Measurements from ENCODE around the gene ZCCHC10.
"Not testable (repeated sequence)": the region's sequence is repeated elsewhere in the genome, so short reads cannot be mapped to it uniquely, and the experiment has no call there.

DNA sequence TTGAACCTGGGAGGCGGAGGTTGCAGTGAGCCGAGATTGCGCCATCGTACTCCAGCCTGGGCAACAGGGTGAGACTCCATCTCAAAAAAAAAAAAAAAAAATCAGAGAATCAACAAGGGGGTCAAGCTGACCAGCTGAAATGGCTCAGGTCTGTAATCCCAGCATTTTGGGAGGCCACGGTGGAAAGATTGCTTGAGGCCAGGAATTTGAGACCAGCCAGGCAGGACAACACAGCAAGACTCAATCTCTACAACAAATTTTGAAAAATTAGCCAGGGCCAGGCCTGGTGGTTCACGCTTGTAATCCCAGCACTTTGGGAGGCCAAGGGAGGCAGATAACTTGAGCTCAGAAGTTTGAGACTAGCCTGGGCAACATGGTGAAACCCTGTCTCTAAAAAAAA lies 17.9 kb downstream of the ZCCHC10 start:
- not testable (repeated sequence) for TF ChIP-seq POLR2A, EP300, POLR2AphosphoS5 (IDR thresholded peaks at IDR 0.05)
- TF ChIP-seq, protein P1, sequence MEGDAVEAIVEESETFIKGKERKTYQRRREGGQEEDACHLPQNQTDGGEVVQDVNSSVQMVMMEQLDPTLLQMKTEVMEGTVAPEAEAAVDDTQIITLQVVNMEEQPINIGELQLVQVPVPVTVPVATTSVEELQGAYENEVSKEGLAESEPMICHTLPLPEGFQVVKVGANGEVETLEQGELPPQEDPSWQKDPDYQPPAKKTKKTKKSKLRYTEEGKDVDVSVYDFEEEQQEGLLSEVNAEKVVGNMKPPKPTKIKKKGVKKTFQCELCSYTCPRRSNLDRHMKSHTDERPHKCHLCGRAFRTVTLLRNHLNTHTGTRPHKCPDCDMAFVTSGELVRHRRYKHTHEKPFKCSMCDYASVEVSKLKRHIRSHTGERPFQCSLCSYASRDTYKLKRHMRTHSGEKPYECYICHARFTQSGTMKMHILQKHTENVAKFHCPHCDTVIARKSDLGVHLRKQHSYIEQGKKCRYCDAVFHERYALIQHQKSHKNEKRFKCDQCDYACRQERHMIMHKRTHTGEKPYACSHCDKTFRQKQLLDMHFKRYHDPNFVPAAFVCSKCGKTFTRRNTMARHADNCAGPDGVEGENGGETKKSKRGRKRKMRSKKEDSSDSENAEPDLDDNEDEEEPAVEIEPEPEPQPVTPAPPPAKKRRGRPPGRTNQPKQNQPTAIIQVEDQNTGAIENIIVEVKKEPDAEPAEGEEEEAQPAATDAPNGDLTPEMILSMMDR (IDR thresholded peaks at IDR 0.05), result not testable (repeated sequence)
